Activated CD8-positive, alpha-beta memory T cell treated with anti-CD3 and anti-CD28 coated beads, Interleukin-2, amount 50 U/mL, for 24 hours (primary cell): ENCODE results near the gene DIO2.

Experiments
- DNase-seq: peaks from one replicate; pipeline ENCODE4 v3.0.0-alpha.2; 2020; ENCODE audit errors: extremely low read depth

Gene DIO2

GRCh38 chr14:80167793-80168448, 43.4 kb downstream of the DIO2 start:
- DNase-seq = no peak

GRCh38 chr14:80164991-80165721, 46.1 kb downstream of the DIO2 start:
- DNase-seq = no peak

GRCh38 chr14:80152763-80153162, 58.5 kb downstream of the DIO2 start:
- DNase-seq = no peak

GRCh38 chr14:80152166-80152565, 59.1 kb downstream of the DIO2 start:
- DNase-seq = no peak

GRCh38 chr14:80150301-80150700, 61.0 kb downstream of the DIO2 start:
- no peak for DNase-seq
